Measurements from ENCODE around the gene USP3. TPM values are rescaled to one million over a fixed set of nuclear protein-coding genes. Genes with fewer than 3 reads are reported as not detected.
"Not testable (repeated sequence)": the region's sequence is repeated elsewhere in the genome, so short reads cannot be mapped to it uniquely, and the experiment has no call there.

The USP3 gene
- total RNA-seq, 1 experiment from 2014 or later = 54.2 TPM

DNA sequence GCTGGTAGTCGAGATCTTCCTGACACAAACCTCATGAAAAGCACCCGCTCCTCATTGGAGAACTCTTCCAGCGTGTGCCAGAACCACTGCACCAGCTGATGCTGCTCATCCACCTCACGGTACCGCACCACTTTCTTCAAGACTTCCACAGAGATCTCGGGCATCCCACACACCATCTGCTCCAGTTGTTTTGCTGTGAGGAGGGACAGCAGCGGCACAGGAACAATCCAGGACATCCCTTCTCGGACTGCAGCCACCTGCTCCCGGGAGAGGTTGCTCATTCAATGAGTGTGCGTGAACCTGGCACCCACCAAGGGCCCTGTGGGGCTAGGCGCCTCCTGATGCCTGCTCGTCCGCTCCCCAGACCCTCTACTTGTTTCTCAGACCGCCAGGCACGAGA is 107.9 kb downstream of the USP3 start:
- H3K4me3 ChIP-seq (ENCODE audit: low read depth, low read length) = no peak overlapping the region
- POLR2A ChIA-PET = no interaction called here
- no TSS peak for BruUV-seq (replicated peaks)
- no peaks in the 10 kb centered on the region for H3K27me3 ChIP-seq (replicated peaks; ENCODE audit: control insufficient read depth, insufficient read depth, low read length)
- Mint-ChIP-seq H3K4me3 (ENCODE audit: unreplicated experiment) (no peak overlapping the region), H3K9me3 (ENCODE audit: unreplicated experiment) (no peaks in the 10 kb centered on the region), H3K27me3 (ENCODE audit: insufficient read depth, unreplicated experiment) (no peaks in the 10 kb centered on the region), H3K36me3 (ENCODE audit: insufficient read depth, unreplicated experiment) (peaks cover 28% of the 10 kb centered on the region), H3K4me1 (ENCODE audit: low read depth, unreplicated experiment) (peaks cover 17% of the 10 kb centered on the region), H3K27ac (ENCODE audit: unreplicated experiment) (no peak overlapping the region)
- no peak for DNase-seq
- H3K4me1 ChIP-seq = peaks cover 15% of the 10 kb centered on the region
- TF ChIP-seq, protein P1, sequence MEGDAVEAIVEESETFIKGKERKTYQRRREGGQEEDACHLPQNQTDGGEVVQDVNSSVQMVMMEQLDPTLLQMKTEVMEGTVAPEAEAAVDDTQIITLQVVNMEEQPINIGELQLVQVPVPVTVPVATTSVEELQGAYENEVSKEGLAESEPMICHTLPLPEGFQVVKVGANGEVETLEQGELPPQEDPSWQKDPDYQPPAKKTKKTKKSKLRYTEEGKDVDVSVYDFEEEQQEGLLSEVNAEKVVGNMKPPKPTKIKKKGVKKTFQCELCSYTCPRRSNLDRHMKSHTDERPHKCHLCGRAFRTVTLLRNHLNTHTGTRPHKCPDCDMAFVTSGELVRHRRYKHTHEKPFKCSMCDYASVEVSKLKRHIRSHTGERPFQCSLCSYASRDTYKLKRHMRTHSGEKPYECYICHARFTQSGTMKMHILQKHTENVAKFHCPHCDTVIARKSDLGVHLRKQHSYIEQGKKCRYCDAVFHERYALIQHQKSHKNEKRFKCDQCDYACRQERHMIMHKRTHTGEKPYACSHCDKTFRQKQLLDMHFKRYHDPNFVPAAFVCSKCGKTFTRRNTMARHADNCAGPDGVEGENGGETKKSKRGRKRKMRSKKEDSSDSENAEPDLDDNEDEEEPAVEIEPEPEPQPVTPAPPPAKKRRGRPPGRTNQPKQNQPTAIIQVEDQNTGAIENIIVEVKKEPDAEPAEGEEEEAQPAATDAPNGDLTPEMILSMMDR (IDR thresholded peaks at IDR 0.05; ENCODE audit: insufficient read depth in 1 of 2, low read depth in 1 of 2, low read length in 1 of 2, severe bottlenecking in 1 of 2, unreplicated experiment in 1 of 2) = no peak
- no peaks in the 10 kb centered on the region; the same call in 1 of the 2 replicates for H3K36me3 ChIP-seq (ENCODE audit: control insufficient read depth, insufficient read depth, low read length)
- CTCF ChIA-PET = no interaction called here
- intact Hi-C loops (cut with micrococcal nuclease; ENCODE audit: unreplicated experiment) = no loop called here
- H3K9me3 ChIP-seq = no peaks in the 10 kb centered on the region

DNA sequence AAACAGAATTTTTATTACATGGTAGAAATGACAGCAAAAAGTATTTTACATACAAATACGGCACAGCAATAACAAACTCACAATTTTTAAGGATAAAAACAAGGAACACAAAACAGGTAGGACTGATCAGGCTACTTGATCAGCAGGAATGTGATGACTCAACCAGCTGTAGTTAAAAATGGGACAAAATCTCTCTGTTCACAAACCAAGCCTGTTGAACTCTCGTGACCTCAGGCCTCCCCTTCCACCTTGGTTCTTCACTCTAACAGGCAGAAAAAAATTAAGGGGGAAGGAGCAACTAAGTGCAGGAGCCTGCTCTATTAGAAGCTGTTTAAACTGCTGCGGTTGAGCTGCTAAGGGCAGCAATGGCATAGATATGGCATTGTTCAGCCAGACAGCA is 111.5 kb downstream of the USP3 start:
- Histone ChIP-seq H3K36me3 (ENCODE audit: control insufficient read depth, insufficient read depth, low read length) (no peaks in the 10 kb centered on the region; the same call in 1 of the 2 replicates), H3K9me3 (no peaks in the 10 kb centered on the region), H3K4me3 (ENCODE audit: low read depth, low read length) (no peak overlapping the region), H3K4me1 (peaks cover 10% of the 10 kb centered on the region), H3K27me3 (replicated peaks; ENCODE audit: control insufficient read depth, insufficient read depth, low read length) (no peaks in the 10 kb centered on the region)
- Mint-ChIP-seq H3K27me3 (ENCODE audit: insufficient read depth, unreplicated experiment) (no peaks in the 10 kb centered on the region), H3K9me3 (ENCODE audit: unreplicated experiment) (peaks cover 9% of the 10 kb centered on the region), H3K27ac (ENCODE audit: unreplicated experiment) (peak overlapping the region; percentile 65), H3K36me3 (ENCODE audit: insufficient read depth, unreplicated experiment) (peaks cover 18% of the 10 kb centered on the region), H3K4me3 (ENCODE audit: unreplicated experiment) (no peak overlapping the region), H3K4me1 (ENCODE audit: low read depth, unreplicated experiment) (peaks cover 9% of the 10 kb centered on the region)
- intact Hi-C loops (cut with micrococcal nuclease; ENCODE audit: unreplicated experiment) = no loop called here
- no peak for DNase-seq
- CTCF ChIA-PET = no interaction called here
- POLR2A ChIA-PET = no interaction called here
- TF ChIP-seq, protein P1 (IDR thresholded peaks at IDR 0.05; ENCODE audit: insufficient read depth in 1 of 2, low read depth in 1 of 2, low read length in 1 of 2, severe bottlenecking in 1 of 2, unreplicated experiment in 1 of 2) = no peak
- no TSS peak for BruUV-seq (replicated peaks)

DNA sequence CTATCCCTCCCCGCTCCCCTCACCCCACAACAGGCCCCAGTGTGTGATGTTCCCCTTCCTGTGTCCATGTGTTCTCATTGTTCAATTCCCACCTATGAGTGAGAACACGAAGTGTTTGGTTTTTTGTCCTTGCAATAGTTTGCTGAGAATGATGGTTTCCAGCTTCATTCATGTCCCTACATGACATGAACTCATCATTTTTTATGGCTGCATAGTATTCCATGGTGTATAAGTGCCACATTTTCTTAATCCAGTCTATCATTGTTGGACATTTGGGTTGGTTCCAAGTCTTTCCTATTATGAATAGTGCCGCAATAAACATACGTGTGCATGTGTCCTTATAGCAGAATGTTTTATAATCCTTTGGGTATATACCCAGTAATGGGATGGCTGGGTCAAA is 112.8 kb downstream of the USP3 start:
- H3K36me3 ChIP-seq (ENCODE audit: control insufficient read depth, insufficient read depth, low read length); H3K4me1 Mint-ChIP-seq (ENCODE audit: low read depth, unreplicated experiment); DNase-seq; H3K4me1 ChIP-seq; H3K27me3 ChIP-seq (replicated peaks; ENCODE audit: control insufficient read depth, insufficient read depth, low read length); H3K27ac Mint-ChIP-seq (ENCODE audit: unreplicated experiment); H3K9me3 ChIP-seq; BruUV-seq (replicated peaks); H3K4me3 ChIP-seq (ENCODE audit: low read depth, low read length); intact Hi-C loops (cut with micrococcal nuclease; ENCODE audit: unreplicated experiment); POLR2A ChIA-PET; H3K4me3 Mint-ChIP-seq (ENCODE audit: unreplicated experiment); CTCF ChIA-PET; H3K27me3 Mint-ChIP-seq (ENCODE audit: insufficient read depth, unreplicated experiment): not testable (repeated sequence)
- Mint-ChIP-seq H3K36me3 (ENCODE audit: insufficient read depth, unreplicated experiment) (peaks cover 17% of the 10 kb centered on the region), H3K9me3 (ENCODE audit: unreplicated experiment) (peaks cover 18% of the 10 kb centered on the region)

DNA sequence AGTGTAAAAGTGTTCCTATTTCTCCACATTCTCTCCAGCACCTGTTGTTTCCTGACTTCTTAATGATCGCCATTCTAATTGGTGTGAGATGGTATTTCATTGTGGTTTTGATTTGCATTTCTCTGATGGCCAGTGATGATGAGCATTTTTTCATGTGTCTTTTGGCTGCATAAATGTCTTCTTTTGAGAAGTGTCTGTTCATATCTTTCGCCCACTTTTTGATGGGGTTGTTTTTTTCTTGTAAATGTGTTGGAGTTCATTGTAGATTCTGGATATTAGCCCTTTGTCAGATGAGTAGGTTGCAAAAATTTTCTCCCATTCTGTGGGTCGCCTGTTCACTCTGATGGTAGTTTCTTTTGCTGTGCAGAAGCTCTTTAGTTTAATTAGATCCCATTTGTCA is 113.2 kb downstream of the USP3 start:
- H3K27me3 Mint-ChIP-seq (ENCODE audit: insufficient read depth, unreplicated experiment); DNase-seq; H3K4me3 ChIP-seq (ENCODE audit: low read depth, low read length); H3K4me3 Mint-ChIP-seq (ENCODE audit: unreplicated experiment); H3K4me1 ChIP-seq; H3K27me3 ChIP-seq (replicated peaks; ENCODE audit: control insufficient read depth, insufficient read depth, low read length); H3K9me3 ChIP-seq; H3K4me1 Mint-ChIP-seq (ENCODE audit: low read depth, unreplicated experiment); H3K27ac Mint-ChIP-seq (ENCODE audit: unreplicated experiment); H3K36me3 ChIP-seq (ENCODE audit: control insufficient read depth, insufficient read depth, low read length); CTCF ChIA-PET; intact Hi-C loops (cut with micrococcal nuclease; ENCODE audit: unreplicated experiment); BruUV-seq (replicated peaks); POLR2A ChIA-PET: not testable (repeated sequence)
- H3K36me3 Mint-ChIP-seq (ENCODE audit: insufficient read depth, unreplicated experiment) = peaks cover 13% of the 10 kb centered on the region
- H3K9me3 Mint-ChIP-seq (ENCODE audit: unreplicated experiment) = peaks cover 18% of the 10 kb centered on the region

DNA sequence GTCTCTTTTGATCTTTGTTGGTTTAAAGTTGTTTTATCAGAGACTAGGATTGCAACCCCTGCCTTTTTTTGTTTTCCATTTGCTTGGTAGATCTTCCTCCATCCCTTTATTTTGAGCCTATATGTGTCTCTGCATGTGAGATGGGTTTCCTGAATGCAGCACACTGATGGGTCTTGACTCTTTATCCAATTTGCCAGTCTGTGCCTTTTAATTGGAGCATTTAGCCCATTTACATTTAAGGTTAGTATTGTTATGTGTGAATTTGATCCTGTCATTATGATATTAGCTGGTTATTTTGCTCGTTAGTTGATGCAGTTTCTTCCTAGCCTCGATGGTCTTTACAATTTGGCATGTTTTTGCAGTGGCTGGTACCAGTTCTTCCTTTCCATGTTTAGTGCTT is 116.4 kb downstream of the USP3 start:
- H3K4me1 ChIP-seq; H3K27me3 Mint-ChIP-seq (ENCODE audit: insufficient read depth, unreplicated experiment); H3K4me3 ChIP-seq (ENCODE audit: low read depth, low read length); POLR2A ChIA-PET; H3K27ac Mint-ChIP-seq (ENCODE audit: unreplicated experiment); BruUV-seq (replicated peaks); H3K4me3 Mint-ChIP-seq (ENCODE audit: unreplicated experiment); H3K36me3 ChIP-seq (ENCODE audit: control insufficient read depth, insufficient read depth, low read length); CTCF ChIA-PET; DNase-seq; H3K4me1 Mint-ChIP-seq (ENCODE audit: low read depth, unreplicated experiment); intact Hi-C loops (cut with micrococcal nuclease; ENCODE audit: unreplicated experiment); H3K9me3 ChIP-seq; H3K27me3 ChIP-seq (replicated peaks; ENCODE audit: control insufficient read depth, insufficient read depth, low read length); H3K36me3 Mint-ChIP-seq (ENCODE audit: insufficient read depth, unreplicated experiment): not testable (repeated sequence)
- peaks cover 18% of the 10 kb centered on the region for H3K9me3 Mint-ChIP-seq (ENCODE audit: unreplicated experiment)

Data from Caco-2 (cell line).